ENCODE results near the gene CRYBG3.
"Not testable (repeated sequence)": the region's sequence is repeated elsewhere in the genome, so short reads cannot be mapped to it uniquely, and the experiment has no call there.

The CRYBG3 gene

GRCh38 chr3:97901313-97902248 lies 79.8 kb downstream of the CRYBG3 start:
- no peaks in the 10 kb centered on the region for H3K4me1 ChIP-seq
- H3K27me3 ChIP-seq (ENCODE audit: control insufficient read depth, insufficient read depth, low read length) = no peaks in the 10 kb centered on the region
- TF ChIP-seq, protein P1, sequence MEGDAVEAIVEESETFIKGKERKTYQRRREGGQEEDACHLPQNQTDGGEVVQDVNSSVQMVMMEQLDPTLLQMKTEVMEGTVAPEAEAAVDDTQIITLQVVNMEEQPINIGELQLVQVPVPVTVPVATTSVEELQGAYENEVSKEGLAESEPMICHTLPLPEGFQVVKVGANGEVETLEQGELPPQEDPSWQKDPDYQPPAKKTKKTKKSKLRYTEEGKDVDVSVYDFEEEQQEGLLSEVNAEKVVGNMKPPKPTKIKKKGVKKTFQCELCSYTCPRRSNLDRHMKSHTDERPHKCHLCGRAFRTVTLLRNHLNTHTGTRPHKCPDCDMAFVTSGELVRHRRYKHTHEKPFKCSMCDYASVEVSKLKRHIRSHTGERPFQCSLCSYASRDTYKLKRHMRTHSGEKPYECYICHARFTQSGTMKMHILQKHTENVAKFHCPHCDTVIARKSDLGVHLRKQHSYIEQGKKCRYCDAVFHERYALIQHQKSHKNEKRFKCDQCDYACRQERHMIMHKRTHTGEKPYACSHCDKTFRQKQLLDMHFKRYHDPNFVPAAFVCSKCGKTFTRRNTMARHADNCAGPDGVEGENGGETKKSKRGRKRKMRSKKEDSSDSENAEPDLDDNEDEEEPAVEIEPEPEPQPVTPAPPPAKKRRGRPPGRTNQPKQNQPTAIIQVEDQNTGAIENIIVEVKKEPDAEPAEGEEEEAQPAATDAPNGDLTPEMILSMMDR (IDR thresholded peaks at IDR 0.05) = no peak
- peak overlapping the region; percentile 31 for H3K4me2 ChIP-seq (ENCODE audit: low read length)
- H3K79me2 ChIP-seq = no peaks in the 10 kb centered on the region
- H3K36me3 ChIP-seq (ENCODE audit: control insufficient read depth, insufficient read depth, low read length) = no peaks in the 10 kb centered on the region
- H3K9me3 ChIP-seq (ENCODE audit: control insufficient read depth, low read length) = no peaks in the 10 kb centered on the region
- no peak overlapping the region for H3K4me3 ChIP-seq (ENCODE audit: low read depth, low read length)
- no peak overlapping the region for H3K9ac ChIP-seq
- no peak overlapping the region for H2AFZ ChIP-seq
- peak overlapping the region; percentile 15 for H3K27ac ChIP-seq

DNA sequence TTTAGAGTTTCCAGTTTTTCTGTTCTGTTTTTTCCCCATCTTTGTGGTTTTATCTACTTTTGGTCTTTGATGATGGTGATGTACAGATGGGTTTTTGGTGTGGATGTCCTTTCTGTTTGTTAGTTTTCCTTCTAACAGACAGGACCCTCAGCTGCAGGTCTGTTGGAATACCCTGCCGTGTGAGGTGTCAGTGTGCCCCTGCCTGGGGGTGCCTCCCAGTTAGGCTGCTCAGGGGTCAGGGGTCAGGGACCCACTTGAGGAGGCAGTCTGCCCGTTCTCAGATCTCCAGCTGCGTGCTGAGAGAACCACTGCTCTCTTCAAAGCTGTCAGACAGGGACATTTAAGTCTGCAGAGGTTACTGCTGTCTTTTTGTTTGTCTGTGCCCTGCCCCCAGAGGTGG lies 88.0 kb downstream of the CRYBG3 start:
- H3K36me3 ChIP-seq (ENCODE audit: control insufficient read depth, insufficient read depth, low read length); H3K9me3 ChIP-seq (ENCODE audit: control insufficient read depth, low read length); H3K4me3 ChIP-seq (ENCODE audit: low read depth, low read length); H3K9ac ChIP-seq; H3K27ac ChIP-seq; H3K27me3 ChIP-seq (ENCODE audit: control insufficient read depth, insufficient read depth, low read length); H3K4me1 ChIP-seq; H3K79me2 ChIP-seq; H3K4me2 ChIP-seq (ENCODE audit: low read length); H2AFZ ChIP-seq: not testable (repeated sequence)

- H3K4me3 ChIP-seq (ENCODE audit: low read depth, low read length) = not testable (repeated sequence)
Measured at GRCh38 chr3:97910236-97910831, 88.5 kb downstream of the CRYBG3 start.

DNA sequence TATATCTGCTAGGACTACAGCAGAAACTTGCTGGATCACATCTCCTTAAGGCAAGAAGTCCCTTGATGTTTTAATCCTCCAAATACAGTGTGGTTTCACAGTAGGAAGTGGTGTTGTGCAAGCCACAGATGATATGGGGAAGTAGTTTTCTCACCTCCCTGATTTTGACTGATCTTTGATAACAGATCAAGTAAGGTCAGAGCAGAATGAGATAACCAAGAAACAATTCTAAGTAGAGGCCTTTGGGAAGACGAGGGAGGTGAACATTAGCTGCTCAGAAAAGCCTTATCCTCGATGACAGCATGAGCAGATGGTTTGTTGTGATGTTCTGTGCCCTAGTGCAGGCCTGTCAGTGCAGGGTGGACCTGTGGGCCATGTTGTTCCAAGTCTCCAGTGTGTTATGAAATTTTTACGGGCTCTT lies 89.1 kb downstream of the CRYBG3 start:
- Histone ChIP-seq H3K4me3 (ENCODE audit: low read depth, low read length) (no peak overlapping the region), H3K36me3 (ENCODE audit: control insufficient read depth, insufficient read depth, low read length) (no peaks in the 10 kb centered on the region), H3K9ac (no peak overlapping the region), H2AFZ (no peak overlapping the region), H3K9me3 (ENCODE audit: control insufficient read depth, low read length) (no peaks in the 10 kb centered on the region), H3K27ac (no peak overlapping the region), H3K79me2 (no peaks in the 10 kb centered on the region), H3K4me2 (ENCODE audit: low read length) (no peak overlapping the region), H3K4me1 (no peaks in the 10 kb centered on the region), H3K27me3 (ENCODE audit: control insufficient read depth, insufficient read depth, low read length) (no peaks in the 10 kb centered on the region)
- TF ChIP-seq, protein P1 (IDR thresholded peaks at IDR 0.05) = no peak

More at GRCh38 chr3:97910236-97910831, 88.5 kb downstream of the CRYBG3 start:
- H3K9me3 ChIP-seq (ENCODE audit: control insufficient read depth, low read length); H3K27me3 ChIP-seq (ENCODE audit: control insufficient read depth, insufficient read depth, low read length); H3K4me1 ChIP-seq; H2AFZ ChIP-seq; H3K9ac ChIP-seq; H3K79me2 ChIP-seq; H3K36me3 ChIP-seq (ENCODE audit: control insufficient read depth, insufficient read depth, low read length); H3K4me2 ChIP-seq (ENCODE audit: low read length); H3K27ac ChIP-seq: not testable (repeated sequence)

DNA sequence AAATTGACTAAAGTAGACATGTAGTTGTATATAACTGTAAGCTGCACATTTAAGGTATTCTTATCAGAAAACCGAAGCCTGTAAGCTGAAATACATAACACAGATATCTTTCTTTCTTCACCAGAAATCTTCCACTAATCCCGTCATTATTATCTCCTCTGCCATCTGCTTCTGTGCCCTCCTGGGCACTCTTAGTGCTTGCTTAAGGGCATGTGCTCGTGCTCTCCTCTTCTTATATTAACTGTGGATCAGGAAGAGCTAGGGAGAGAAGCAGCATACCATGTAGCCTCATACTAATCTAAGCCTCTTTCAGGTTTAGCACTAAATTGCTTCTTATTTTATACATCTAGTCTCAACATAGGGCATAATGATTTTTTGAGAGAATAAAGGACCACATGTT lies 89.6 kb downstream of the CRYBG3 start:
- H3K27me3 ChIP-seq (ENCODE audit: control insufficient read depth, insufficient read depth, low read length) = no peaks in the 10 kb centered on the region
- H3K4me2 ChIP-seq (ENCODE audit: low read length) = no peak overlapping the region
- H3K9ac ChIP-seq = no peak overlapping the region
- H2AFZ ChIP-seq = no peak overlapping the region
- H3K9me3 ChIP-seq (ENCODE audit: control insufficient read depth, low read length) = no peaks in the 10 kb centered on the region
- no peaks in the 10 kb centered on the region for H3K36me3 ChIP-seq (ENCODE audit: control insufficient read depth, insufficient read depth, low read length)
- H3K4me3 ChIP-seq (ENCODE audit: low read depth, low read length) = no peak overlapping the region
- no peaks in the 10 kb centered on the region for H3K4me1 ChIP-seq
- TF ChIP-seq, protein P1 (IDR thresholded peaks at IDR 0.05) = no peak
- no peaks in the 10 kb centered on the region for H3K79me2 ChIP-seq
- H3K27ac ChIP-seq = no peak overlapping the region

All from parathyroid adenoma (tissue), 2 donors.